HG03045 (cell line): ENCODE data around the gene COPS6.

Experiments used
- ATAC-seq: cut with Tn5 transposase; IDR thresholded peaks from one replicate; pipeline ENCODE4 v1.9.1; 2021; ENCODE audit warnings: mild to moderate bottlenecking, moderate library complexity; ENCODE audit not compliant: unreplicated experiment

The COPS6 gene

GRCh38 chr7:100088621-100089457 is at the start of gene COPS6:
COPS6 (plus strand) TSS chr7:100088969; CDS start chr7:100088991, 22 bp downstream.
- peak; percentile 63 for ATAC-seq

GRCh38 chr7:100040575-100040974 is 48.2 kb upstream of the COPS6 start:
- no peak for ATAC-seq

- no peak for ATAC-seq
Observed at GRCh38 chr7:100044718-100045117, 44.1 kb upstream of the COPS6 start.

- no peak for ATAC-seq
Observed at GRCh38 chr7:100048680-100049079, 40.1 kb upstream of the COPS6 start.

GRCh38 chr7:100049441-100050291 is 39.1 kb upstream of the COPS6 start, which contains the start of gene ZSCAN21:
ZSCAN21 (plus strand) TSS chr7:100049774; CDS start chr7:100057007, 7,233 bp downstream.
- peak; percentile 86 for ATAC-seq

- ATAC-seq = no peak
Observed at GRCh38 chr7:100051611-100052010, 37.2 kb upstream of the COPS6 start.

GRCh38 chr7:100053215-100053614 is 35.6 kb upstream of the COPS6 start:
- no peak for ATAC-seq

GRCh38 chr7:100057006-100057405 is 31.8 kb upstream of the COPS6 start:
- ATAC-seq = no peak

GRCh38 chr7:100059251-100059739 is 29.5 kb upstream of the COPS6 start:
- no peak for ATAC-seq

- no peak for ATAC-seq
Observed at GRCh38 chr7:100061518-100062193, 27.1 kb upstream of the COPS6 start.

GRCh38 chr7:100063376-100063775 is 25.4 kb upstream of the COPS6 start:
- no peak for ATAC-seq

- ATAC-seq = no peak
Observed at GRCh38 chr7:100064162-100064561, 24.6 kb upstream of the COPS6 start.

- ATAC-seq = no peak
Observed at GRCh38 chr7:100065452-100066186, 23.1 kb upstream of the COPS6 start.

GRCh38 chr7:100066953-100067352 is 21.8 kb upstream of the COPS6 start:
- no peak for ATAC-seq

- ATAC-seq = no peak
Observed at GRCh38 chr7:100069991-100070390, 18.8 kb upstream of the COPS6 start.

- ATAC-seq = no peak
Observed at GRCh38 chr7:100071018-100071723, 17.6 kb upstream of the COPS6 start.

GRCh38 chr7:100072462-100072861 is 16.3 kb upstream of the COPS6 start:
- ATAC-seq = no peak

GRCh38 chr7:100074841-100075240 is 13.9 kb upstream of the COPS6 start:
- no peak for ATAC-seq

GRCh38 chr7:100075418-100075817 is 13.4 kb upstream of the COPS6 start:
- ATAC-seq = no peak

- no peak for ATAC-seq
Observed at GRCh38 chr7:100077205-100077604, 11.6 kb upstream of the COPS6 start.
